HL-60 (cell line): ENCODE measurements around the gene TSACC.

Experiments
- TF ChIP-seq, protein P1 (sequence below): IDR thresholded peaks from one replicate; pipeline ENCODE4 v1.5.1; 2011; ENCODE audit warnings: low read length, control low read depth, inconsistent platforms; ENCODE audit not compliant: insufficient read depth
- TF ChIP-seq, protein P2 (sequence below): IDR thresholded peaks from 2 replicates; pipeline ENCODE4 v1.6.1; 2012; ENCODE audit warnings: low read depth; ENCODE audit not compliant: insufficient replicate concordance

DNA sequence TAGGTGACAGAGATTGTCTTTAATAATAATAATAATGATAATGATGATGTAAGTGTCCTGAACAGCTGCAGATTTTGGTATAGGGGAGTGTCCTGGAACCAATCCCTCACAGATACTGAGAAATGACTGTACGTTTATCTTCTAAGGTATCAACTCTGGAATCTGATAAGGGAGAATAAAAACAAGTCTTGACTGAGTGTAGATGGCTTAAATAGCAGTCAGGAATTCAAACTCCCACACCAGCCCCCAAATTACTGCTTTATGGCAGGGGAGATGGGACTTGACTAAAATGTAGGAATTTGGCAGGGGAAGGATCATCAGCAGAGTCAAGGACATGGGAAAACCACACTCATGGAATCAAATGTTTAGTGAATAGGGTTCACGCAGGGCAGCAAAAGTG, 33.1 kb upstream of the TSACC start:
- TF ChIP-seq, protein P1, sequence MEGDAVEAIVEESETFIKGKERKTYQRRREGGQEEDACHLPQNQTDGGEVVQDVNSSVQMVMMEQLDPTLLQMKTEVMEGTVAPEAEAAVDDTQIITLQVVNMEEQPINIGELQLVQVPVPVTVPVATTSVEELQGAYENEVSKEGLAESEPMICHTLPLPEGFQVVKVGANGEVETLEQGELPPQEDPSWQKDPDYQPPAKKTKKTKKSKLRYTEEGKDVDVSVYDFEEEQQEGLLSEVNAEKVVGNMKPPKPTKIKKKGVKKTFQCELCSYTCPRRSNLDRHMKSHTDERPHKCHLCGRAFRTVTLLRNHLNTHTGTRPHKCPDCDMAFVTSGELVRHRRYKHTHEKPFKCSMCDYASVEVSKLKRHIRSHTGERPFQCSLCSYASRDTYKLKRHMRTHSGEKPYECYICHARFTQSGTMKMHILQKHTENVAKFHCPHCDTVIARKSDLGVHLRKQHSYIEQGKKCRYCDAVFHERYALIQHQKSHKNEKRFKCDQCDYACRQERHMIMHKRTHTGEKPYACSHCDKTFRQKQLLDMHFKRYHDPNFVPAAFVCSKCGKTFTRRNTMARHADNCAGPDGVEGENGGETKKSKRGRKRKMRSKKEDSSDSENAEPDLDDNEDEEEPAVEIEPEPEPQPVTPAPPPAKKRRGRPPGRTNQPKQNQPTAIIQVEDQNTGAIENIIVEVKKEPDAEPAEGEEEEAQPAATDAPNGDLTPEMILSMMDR = no peak
- TF ChIP-seq, protein P2, sequence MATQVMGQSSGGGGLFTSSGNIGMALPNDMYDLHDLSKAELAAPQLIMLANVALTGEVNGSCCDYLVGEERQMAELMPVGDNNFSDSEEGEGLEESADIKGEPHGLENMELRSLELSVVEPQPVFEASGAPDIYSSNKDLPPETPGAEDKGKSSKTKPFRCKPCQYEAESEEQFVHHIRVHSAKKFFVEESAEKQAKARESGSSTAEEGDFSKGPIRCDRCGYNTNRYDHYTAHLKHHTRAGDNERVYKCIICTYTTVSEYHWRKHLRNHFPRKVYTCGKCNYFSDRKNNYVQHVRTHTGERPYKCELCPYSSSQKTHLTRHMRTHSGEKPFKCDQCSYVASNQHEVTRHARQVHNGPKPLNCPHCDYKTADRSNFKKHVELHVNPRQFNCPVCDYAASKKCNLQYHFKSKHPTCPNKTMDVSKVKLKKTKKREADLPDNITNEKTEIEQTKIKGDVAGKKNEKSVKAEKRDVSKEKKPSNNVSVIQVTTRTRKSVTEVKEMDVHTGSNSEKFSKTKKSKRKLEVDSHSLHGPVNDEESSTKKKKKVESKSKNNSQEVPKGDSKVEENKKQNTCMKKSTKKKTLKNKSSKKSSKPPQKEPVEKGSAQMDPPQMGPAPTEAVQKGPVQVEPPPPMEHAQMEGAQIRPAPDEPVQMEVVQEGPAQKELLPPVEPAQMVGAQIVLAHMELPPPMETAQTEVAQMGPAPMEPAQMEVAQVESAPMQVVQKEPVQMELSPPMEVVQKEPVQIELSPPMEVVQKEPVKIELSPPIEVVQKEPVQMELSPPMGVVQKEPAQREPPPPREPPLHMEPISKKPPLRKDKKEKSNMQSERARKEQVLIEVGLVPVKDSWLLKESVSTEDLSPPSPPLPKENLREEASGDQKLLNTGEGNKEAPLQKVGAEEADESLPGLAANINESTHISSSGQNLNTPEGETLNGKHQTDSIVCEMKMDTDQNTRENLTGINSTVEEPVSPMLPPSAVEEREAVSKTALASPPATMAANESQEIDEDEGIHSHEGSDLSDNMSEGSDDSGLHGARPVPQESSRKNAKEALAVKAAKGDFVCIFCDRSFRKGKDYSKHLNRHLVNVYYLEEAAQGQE = no peak
